ENCODE measurements around the gene YARS1. TPM values are rescaled to one million over a fixed set of nuclear protein-coding genes. Genes with fewer than 3 reads are reported as not detected.
A peak's percentile ranks its signal among the peaks of the same experiment; 100 is the strongest.

Gene YARS1
- total and polyA plus RNA-seq, 2 experiments from 2014 or later, result 134 to 182 TPM

GRCh38 chr1:32764826-32765569, 52.2 kb downstream of the YARS1 start (continued):
- no peak for TF ChIP-seq REST (IDR thresholded peaks at IDR 0.05; ENCODE audit: unreplicated experiment)
- TF ChIP-seq, protein P1, sequence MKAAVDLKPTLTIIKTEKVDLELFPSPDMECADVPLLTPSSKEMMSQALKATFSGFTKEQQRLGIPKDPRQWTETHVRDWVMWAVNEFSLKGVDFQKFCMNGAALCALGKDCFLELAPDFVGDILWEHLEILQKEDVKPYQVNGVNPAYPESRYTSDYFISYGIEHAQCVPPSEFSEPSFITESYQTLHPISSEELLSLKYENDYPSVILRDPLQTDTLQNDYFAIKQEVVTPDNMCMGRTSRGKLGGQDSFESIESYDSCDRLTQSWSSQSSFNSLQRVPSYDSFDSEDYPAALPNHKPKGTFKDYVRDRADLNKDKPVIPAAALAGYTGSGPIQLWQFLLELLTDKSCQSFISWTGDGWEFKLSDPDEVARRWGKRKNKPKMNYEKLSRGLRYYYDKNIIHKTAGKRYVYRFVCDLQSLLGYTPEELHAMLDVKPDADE (IDR thresholded peaks at IDR 0.05), result no peak
- TF ChIP-seq, protein P2, sequence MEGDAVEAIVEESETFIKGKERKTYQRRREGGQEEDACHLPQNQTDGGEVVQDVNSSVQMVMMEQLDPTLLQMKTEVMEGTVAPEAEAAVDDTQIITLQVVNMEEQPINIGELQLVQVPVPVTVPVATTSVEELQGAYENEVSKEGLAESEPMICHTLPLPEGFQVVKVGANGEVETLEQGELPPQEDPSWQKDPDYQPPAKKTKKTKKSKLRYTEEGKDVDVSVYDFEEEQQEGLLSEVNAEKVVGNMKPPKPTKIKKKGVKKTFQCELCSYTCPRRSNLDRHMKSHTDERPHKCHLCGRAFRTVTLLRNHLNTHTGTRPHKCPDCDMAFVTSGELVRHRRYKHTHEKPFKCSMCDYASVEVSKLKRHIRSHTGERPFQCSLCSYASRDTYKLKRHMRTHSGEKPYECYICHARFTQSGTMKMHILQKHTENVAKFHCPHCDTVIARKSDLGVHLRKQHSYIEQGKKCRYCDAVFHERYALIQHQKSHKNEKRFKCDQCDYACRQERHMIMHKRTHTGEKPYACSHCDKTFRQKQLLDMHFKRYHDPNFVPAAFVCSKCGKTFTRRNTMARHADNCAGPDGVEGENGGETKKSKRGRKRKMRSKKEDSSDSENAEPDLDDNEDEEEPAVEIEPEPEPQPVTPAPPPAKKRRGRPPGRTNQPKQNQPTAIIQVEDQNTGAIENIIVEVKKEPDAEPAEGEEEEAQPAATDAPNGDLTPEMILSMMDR (conservative IDR thresholded peaks at IDR 0.05; ENCODE audit: low read depth in 2 of 2), result no peak

DNA sequence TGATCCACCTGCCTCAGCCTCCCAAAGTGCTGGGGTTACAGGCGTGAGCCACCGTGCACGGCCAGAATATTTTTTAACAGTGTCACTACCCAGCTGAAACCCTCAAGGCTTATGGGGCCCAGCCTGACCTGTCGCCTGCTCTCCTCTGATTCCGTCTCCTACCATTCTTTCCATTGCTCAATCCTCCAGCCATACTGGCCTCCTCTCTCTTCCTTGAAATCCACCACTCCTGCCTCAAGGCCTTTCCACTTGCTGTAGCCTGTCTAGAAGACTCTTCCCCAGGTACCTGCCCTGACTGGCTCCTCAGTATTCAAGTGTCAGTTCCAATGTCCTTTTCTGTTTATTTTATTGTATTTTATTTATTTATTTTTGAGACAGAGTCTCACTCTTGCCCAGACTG, 53.9 kb downstream of the YARS1 start:
- Histone ChIP-seq H2AFZ (no peak overlapping the region), H3K4me1 (ENCODE audit: insufficient read depth) (peaks cover 74% of the 10 kb centered on the region), H3K79me2 (replicated peaks; ENCODE audit: insufficient read depth) (peaks cover 78% of the 10 kb centered on the region), H3K4me3 (no peak overlapping the region), H3K9me2 (ENCODE audit: insufficient read depth) (no peaks in the 10 kb centered on the region), H4K20me1 (replicated peaks; ENCODE audit: insufficient read depth) (peaks cover 8% of the 10 kb centered on the region), H3K27me3 (ENCODE audit: insufficient read depth) (no peaks in the 10 kb centered on the region), H3K27ac (ENCODE audit: low read depth) (0 out of 2 replicates have a peak overlapping the region, but pooled peaks have one; percentile 100), H3K4me2 (no peak overlapping the region), H3K36me3 (ENCODE audit: insufficient read depth) (0 out of 2 replicates have a peak, but pooled peaks cover 8% of the 10 kb centered on the region), H3F3A (replicated peaks; ENCODE audit: low read depth) (peaks cover 43% of the 10 kb centered on the region)
- peaks cover 22% of the 10 kb centered on the region for H3K36me3 Mint-ChIP-seq (ENCODE audit: low read depth)
- H3K4me1 Mint-ChIP-seq, result peaks cover 74% of the 10 kb centered on the region
- peaks cover 19% of the 10 kb centered on the region for H3K27me3 Mint-ChIP-seq (ENCODE audit: insufficient read depth, low read depth, poor library complexity)
- peak overlapping the region; percentile 52; the same call in 1 of the 2 replicates for H3K27ac Mint-ChIP-seq
- H3K4me3 Mint-ChIP-seq, result no peak overlapping the region; the same call in 2 of the 3 replicates
- no peaks in the 10 kb centered on the region; the same call in 2 of the 3 replicates for H3K9me3 Mint-ChIP-seq
- DNase-seq (ENCODE audit: low spot score) (no peak), ATAC-seq (no peak)
- no peak for TF ChIP-seq CREB1 (CRISPR knock-in tag; IDR thresholded peaks at IDR 0.05; ENCODE audit: low read depth)
- no peak for TF ChIP-seq STAT1 (IDR thresholded peaks at IDR 0.05; ENCODE audit: unreplicated experiment)
- no peak for TF ChIP-seq ZNF331 (CRISPR knock-in tag; IDR thresholded peaks at IDR 0.05; ENCODE audit: low read depth)
- TF ChIP-seq REST (IDR thresholded peaks at IDR 0.05; ENCODE audit: unreplicated experiment), result no peak
- TF ChIP-seq NANOG (IDR thresholded peaks at IDR 0.05; ENCODE audit: borderline replicate concordance), result no peak
- TF ChIP-seq, protein P1 (IDR thresholded peaks at IDR 0.05), result no peak
- no peak for TF ChIP-seq EZH2 (IDR thresholded peaks at IDR 0.05; ENCODE audit: low read depth, unreplicated experiment)
